Osteoblast (primary cell): ENCODE measurements around the gene GRWD1. TPM values are rescaled to one million over a fixed set of nuclear protein-coding genes. Genes with fewer than 3 reads are reported as not detected.

Experiments
- DNase-seq: peaks from one replicate; pipeline ENCODE4 v3.0.0; 2011; ENCODE audit warnings: low spot score, mixed read lengths; ENCODE audit not compliant: insufficient read length; ENCODE audit errors: missing footprints
- H2AFZ ChIP-seq: 2 replicates; pipeline ENCODE4 v1.6.0; 2011; ENCODE audit warnings: mild to moderate bottlenecking, low read length
- H3K27ac ChIP-seq: 2 replicates; pipeline ENCODE4 v1.5.1; 2011; ENCODE audit warnings: mild to moderate bottlenecking, low read depth, low read length, moderate library complexity
- H3K27me3 ChIP-seq: 2 replicates; pipeline ENCODE4 v1.6.0; 2012; ENCODE audit warnings: mild to moderate bottlenecking, control low read depth, inconsistent platforms, low read length, moderate library complexity; ENCODE audit not compliant: insufficient read depth
- H3K36me3 ChIP-seq: 2 replicates; pipeline ENCODE4 v1.5.1; 2011; ENCODE audit warnings: mild to moderate bottlenecking, low read length, control low read depth, moderate library complexity; ENCODE audit not compliant: insufficient read depth
- H3K4me1 ChIP-seq: 2 replicates; pipeline ENCODE4 v1.5.1; 2011; ENCODE audit warnings: mild to moderate bottlenecking, low read length, control low read depth, moderate library complexity; ENCODE audit not compliant: insufficient read depth
- H3K4me2 ChIP-seq: 2 replicates; pipeline ENCODE4 v1.6.0; 2011; ENCODE audit warnings: mild to moderate bottlenecking, low read length; ENCODE audit not compliant: insufficient read depth
- H3K4me3 ChIP-seq: fragments of 200-600 bp; sonication (generic); 3 replicates; pipeline ENCODE4 v1.5.1; 2012; ENCODE audit warnings: mild to moderate bottlenecking, low read length, inconsistent platforms; ENCODE audit not compliant: insufficient read depth
- H3K79me2 ChIP-seq: 2 replicates; pipeline ENCODE4 v1.6.0; 2012; ENCODE audit warnings: mild to moderate bottlenecking, low read length, control low read depth, inconsistent platforms; ENCODE audit not compliant: insufficient read depth
- H3K9me3 ChIP-seq: 2 replicates; pipeline ENCODE4 v1.5.1; 2011; ENCODE audit warnings: low read depth, low read length, control low read depth
- H4K20me1 ChIP-seq: 2 replicates; pipeline ENCODE4 v1.6.0; 2012; ENCODE audit warnings: mild to moderate bottlenecking, low read length, control low read depth; ENCODE audit not compliant: insufficient read depth
- total RNA-seq: library from RNA; depleted of rRNA; stranded (reverse); fragments of >200 nt; gene quantifications from 2 replicates; pipeline ENCODE4 v1.2.3, GENCODE V29; 2012
- TF ChIP-seq, protein P1 (sequence below): IDR thresholded peaks from 2 replicates; pipeline ENCODE4 v1.5.1; 2011; ENCODE audit warnings: mild to moderate bottlenecking, low read depth, low read length, moderate library complexity; ENCODE audit errors: extremely low read depth

Gene GRWD1
- total RNA-seq, 1 donor, result 25.0 TPM

DNA sequence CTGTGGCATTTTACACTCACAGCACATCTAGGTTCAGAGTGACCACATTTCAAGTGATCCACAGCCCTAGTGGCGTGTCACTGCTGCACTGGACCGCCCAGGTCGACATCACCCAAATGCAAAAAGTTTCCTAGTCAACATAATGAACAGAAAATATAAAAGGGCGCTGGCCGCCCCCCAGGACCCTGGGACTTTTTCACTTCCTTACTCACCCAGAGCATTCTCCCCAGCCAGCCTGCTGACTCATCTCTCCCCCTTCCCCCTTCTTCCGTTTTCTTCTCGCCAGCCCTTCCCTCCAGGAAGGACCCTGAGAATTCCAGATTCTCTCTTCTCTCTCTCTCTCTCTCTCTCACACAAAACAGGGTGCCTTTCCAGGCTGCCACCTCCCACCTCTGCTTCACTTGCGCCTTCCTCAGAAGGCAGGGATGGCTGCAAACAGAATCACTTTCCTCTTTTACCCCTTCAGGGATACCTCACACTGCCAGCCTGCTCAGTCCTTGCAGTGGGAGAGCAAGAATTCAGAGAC, 21.0 kb upstream of the GRWD1 start:
- peak overlapping the region; percentile 91 for H2AFZ ChIP-seq
- H3K36me3 ChIP-seq, result no peaks in the 10 kb centered on the region
- H3K4me1 ChIP-seq, result peaks cover 7% of the 10 kb centered on the region
- no peaks in the 10 kb centered on the region for H4K20me1 ChIP-seq
- no peaks in the 10 kb centered on the region for H3K9me3 ChIP-seq
- no peaks in the 10 kb centered on the region for H3K79me2 ChIP-seq
- TF ChIP-seq, protein P1, sequence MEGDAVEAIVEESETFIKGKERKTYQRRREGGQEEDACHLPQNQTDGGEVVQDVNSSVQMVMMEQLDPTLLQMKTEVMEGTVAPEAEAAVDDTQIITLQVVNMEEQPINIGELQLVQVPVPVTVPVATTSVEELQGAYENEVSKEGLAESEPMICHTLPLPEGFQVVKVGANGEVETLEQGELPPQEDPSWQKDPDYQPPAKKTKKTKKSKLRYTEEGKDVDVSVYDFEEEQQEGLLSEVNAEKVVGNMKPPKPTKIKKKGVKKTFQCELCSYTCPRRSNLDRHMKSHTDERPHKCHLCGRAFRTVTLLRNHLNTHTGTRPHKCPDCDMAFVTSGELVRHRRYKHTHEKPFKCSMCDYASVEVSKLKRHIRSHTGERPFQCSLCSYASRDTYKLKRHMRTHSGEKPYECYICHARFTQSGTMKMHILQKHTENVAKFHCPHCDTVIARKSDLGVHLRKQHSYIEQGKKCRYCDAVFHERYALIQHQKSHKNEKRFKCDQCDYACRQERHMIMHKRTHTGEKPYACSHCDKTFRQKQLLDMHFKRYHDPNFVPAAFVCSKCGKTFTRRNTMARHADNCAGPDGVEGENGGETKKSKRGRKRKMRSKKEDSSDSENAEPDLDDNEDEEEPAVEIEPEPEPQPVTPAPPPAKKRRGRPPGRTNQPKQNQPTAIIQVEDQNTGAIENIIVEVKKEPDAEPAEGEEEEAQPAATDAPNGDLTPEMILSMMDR, result no peak
- peak overlapping the region; percentile 41 for H3K4me3 ChIP-seq
- H3K4me2 ChIP-seq, result peak overlapping the region; percentile 69
- H3K27ac ChIP-seq, result peak overlapping the region; percentile 65
- peak; percentile 95 for DNase-seq
- no peaks in the 10 kb centered on the region for H3K27me3 ChIP-seq

DNA sequence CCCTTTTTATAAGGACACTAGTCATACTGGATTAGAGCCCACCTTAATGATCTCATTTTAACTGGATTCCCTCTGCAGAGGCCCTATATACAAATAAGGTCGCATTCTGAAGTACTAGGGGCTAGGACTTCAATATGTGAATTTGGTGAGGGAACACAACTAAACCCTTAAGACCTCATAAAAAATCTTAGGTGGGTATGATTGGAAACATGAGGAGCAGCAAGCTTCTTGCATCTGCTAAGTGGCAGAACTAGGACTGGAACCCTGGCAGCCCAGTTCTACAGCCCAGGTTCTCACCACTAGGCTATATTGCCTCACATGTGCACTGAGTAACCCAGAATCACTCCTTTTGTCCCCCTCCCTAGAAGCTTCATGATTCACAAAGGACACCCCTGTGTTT, 17.1 kb upstream of the GRWD1 start:
- Histone ChIP-seq H3K4me1 (peaks cover 7% of the 10 kb centered on the region), H3K27ac (no peak overlapping the region), H3K27me3 (no peaks in the 10 kb centered on the region), H3K9me3 (no peaks in the 10 kb centered on the region), H3K36me3 (no peaks in the 10 kb centered on the region), H3K79me2 (no peaks in the 10 kb centered on the region), H3K4me3 (no peak overlapping the region), H4K20me1 (no peaks in the 10 kb centered on the region), H3K4me2 (no peak overlapping the region), H2AFZ (no peak overlapping the region)
- no peak for DNase-seq
- TF ChIP-seq, protein P1, result no peak

DNA sequence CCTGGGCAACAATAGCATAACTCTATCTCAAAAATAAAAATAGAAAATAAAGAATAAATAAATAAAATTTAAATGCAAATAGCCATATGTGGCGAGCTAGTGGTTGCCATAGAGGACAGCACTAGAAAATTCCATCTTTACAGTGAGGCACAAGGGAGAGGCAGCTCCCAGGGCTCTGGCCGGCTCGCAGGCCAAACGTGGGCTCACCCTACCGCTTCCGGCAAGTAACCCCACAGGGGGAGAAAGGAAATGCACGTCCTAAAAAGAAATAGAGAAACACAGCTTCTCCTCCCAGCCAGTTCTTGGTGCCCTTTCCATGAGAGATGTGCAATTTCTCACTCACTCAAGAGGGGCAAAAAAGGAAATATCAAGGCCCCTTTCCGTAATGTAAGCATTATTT, 12.4 kb upstream of the GRWD1 start:
- no peaks in the 10 kb centered on the region for H3K4me1 ChIP-seq
- peak; percentile 41 for DNase-seq
- H4K20me1 ChIP-seq, result no peaks in the 10 kb centered on the region
- no peaks in the 10 kb centered on the region for H3K36me3 ChIP-seq
- H3K27ac ChIP-seq, result no peak overlapping the region
- H3K9me3 ChIP-seq, result no peaks in the 10 kb centered on the region
- H3K4me3 ChIP-seq, result no peak overlapping the region
- H3K27me3 ChIP-seq, result no peaks in the 10 kb centered on the region
- H3K79me2 ChIP-seq, result no peaks in the 10 kb centered on the region
- TF ChIP-seq, protein P1, result no peak
- no peak overlapping the region for H2AFZ ChIP-seq
- H3K4me2 ChIP-seq, result no peak overlapping the region

DNA sequence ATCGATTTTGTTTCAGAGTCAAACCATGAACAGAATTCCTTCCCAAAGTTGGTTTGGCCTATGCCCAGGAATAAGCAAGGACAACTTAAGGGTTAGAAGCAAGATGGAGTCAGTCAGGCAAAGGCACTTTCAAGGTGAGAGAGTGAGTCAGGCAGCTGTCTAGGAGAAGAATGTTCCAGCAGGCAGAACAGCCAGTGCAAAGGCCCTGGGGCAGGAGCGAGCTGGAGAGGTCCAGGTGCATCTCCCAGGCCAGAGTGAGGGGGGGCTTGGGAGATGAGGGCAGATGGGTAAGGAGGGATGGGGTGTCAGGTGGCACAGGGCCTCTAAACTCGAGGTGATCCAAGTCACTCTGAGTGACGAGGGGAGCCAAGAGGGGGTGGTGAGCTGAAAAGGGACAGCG, 9.2 kb upstream of the GRWD1 start:
- TF ChIP-seq, protein P1, result no peak
- Histone ChIP-seq H2AFZ (no peak overlapping the region), H3K79me2 (no peaks in the 10 kb centered on the region), H3K27ac (no peak overlapping the region), H4K20me1 (no peaks in the 10 kb centered on the region), H3K4me2 (no peak overlapping the region), H3K9me3 (no peaks in the 10 kb centered on the region), H3K4me1 (no peaks in the 10 kb centered on the region), H3K27me3 (no peaks in the 10 kb centered on the region), H3K4me3 (no peak overlapping the region), H3K36me3 (no peaks in the 10 kb centered on the region)
- DNase-seq, result no peak
